Measurements from ENCODE around the gene HPS6.

Gene HPS6

GRCh38 chr10:102067091-102067916, 2.2 kb downstream of the HPS6 start:
- DNase-seq (ENCODE audit: low read depth): no peak
- H3K4me3 ChIP-seq (ENCODE audit: control insufficient read depth, low read depth, low read length): no peak overlapping the region
- TF ChIP-seq, protein P1, sequence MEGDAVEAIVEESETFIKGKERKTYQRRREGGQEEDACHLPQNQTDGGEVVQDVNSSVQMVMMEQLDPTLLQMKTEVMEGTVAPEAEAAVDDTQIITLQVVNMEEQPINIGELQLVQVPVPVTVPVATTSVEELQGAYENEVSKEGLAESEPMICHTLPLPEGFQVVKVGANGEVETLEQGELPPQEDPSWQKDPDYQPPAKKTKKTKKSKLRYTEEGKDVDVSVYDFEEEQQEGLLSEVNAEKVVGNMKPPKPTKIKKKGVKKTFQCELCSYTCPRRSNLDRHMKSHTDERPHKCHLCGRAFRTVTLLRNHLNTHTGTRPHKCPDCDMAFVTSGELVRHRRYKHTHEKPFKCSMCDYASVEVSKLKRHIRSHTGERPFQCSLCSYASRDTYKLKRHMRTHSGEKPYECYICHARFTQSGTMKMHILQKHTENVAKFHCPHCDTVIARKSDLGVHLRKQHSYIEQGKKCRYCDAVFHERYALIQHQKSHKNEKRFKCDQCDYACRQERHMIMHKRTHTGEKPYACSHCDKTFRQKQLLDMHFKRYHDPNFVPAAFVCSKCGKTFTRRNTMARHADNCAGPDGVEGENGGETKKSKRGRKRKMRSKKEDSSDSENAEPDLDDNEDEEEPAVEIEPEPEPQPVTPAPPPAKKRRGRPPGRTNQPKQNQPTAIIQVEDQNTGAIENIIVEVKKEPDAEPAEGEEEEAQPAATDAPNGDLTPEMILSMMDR (conservative IDR thresholded peaks at IDR 0.05; ENCODE audit: control insufficient read depth, insufficient read depth, low read depth, low read length): no peak

DNA sequence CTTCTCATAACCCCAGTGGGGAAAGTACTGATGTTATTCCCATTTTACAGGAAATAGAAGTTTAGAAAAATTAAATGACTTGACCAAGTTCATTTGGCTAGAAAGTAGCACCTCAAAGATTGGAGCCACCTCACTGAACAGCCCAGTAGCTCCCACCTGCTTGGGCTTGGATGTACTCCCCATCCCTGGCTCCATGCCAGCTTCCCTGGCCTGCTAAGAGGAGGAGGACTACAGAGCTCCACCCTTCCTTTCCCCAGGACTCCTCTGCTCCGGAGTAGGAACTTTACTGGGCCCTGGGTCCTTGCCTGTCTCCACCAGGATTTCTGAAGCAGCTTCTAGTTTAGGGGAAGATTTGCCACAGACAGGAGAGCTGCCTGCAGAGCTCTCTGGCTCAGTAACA, 3.1 kb downstream of the HPS6 start:
- TF ChIP-seq, protein P1 (conservative IDR thresholded peaks at IDR 0.05; ENCODE audit: control insufficient read depth, insufficient read depth, low read depth, low read length): no peak
- H3K4me3 ChIP-seq (ENCODE audit: control insufficient read depth, low read depth, low read length): no peak overlapping the region
- DNase-seq (ENCODE audit: low read depth): peak; percentile 32

- DNase-seq (ENCODE audit: low read depth): no peak
- TF ChIP-seq, protein P1 (conservative IDR thresholded peaks at IDR 0.05; ENCODE audit: control insufficient read depth, insufficient read depth, low read depth, low read length): no peak
- H3K4me3 ChIP-seq (ENCODE audit: control insufficient read depth, low read depth, low read length): no peak overlapping the region
Observed at GRCh38 chr10:102069071-102069470, 3.9 kb downstream of the HPS6 start.

GRCh38 chr10:102072673-102073527, 7.8 kb downstream of the HPS6 start:
- TF ChIP-seq, protein P1 (conservative IDR thresholded peaks at IDR 0.05; ENCODE audit: control insufficient read depth, insufficient read depth, low read depth, low read length): peak; percentile 98
- DNase-seq (ENCODE audit: low read depth): peak; percentile 75
- H3K4me3 ChIP-seq (ENCODE audit: control insufficient read depth, low read depth, low read length): no peak overlapping the region

- no peak for DNase-seq (ENCODE audit: low read depth)
Observed at GRCh38 chr10:102083541-102083940, 18.4 kb downstream of the HPS6 start.

GRCh38 chr10:102085336-102085735, 20.2 kb downstream of the HPS6 start:
- TF ChIP-seq, protein P1 (conservative IDR thresholded peaks at IDR 0.05; ENCODE audit: control insufficient read depth, insufficient read depth, low read depth, low read length): no peak
- no peak for DNase-seq (ENCODE audit: low read depth)
- no peak overlapping the region for H3K4me3 ChIP-seq (ENCODE audit: control insufficient read depth, low read depth, low read length)

More at GRCh38 chr10:102083541-102083940, 18.4 kb downstream of the HPS6 start:
- H3K4me3 ChIP-seq (ENCODE audit: control insufficient read depth, low read depth, low read length): no peak overlapping the region
- TF ChIP-seq, protein P1 (conservative IDR thresholded peaks at IDR 0.05; ENCODE audit: control insufficient read depth, insufficient read depth, low read depth, low read length): no peak
